SH-SY5Y (cell line): ENCODE measurements around the gene ADAMTS13.

Experiments used
- GATA2 ChIP-seq: IDR thresholded peaks from 2 replicates; pipeline ENCODE4 v1.6.1; 2011; ENCODE audit warnings: mild to moderate bottlenecking, low read depth, low read length
- GATA3 ChIP-seq: IDR thresholded peaks from 2 replicates; pipeline ENCODE4 v1.6.1; 2011; ENCODE audit warnings: low read depth, mild to moderate bottlenecking, low read length, moderate library complexity

DNA sequence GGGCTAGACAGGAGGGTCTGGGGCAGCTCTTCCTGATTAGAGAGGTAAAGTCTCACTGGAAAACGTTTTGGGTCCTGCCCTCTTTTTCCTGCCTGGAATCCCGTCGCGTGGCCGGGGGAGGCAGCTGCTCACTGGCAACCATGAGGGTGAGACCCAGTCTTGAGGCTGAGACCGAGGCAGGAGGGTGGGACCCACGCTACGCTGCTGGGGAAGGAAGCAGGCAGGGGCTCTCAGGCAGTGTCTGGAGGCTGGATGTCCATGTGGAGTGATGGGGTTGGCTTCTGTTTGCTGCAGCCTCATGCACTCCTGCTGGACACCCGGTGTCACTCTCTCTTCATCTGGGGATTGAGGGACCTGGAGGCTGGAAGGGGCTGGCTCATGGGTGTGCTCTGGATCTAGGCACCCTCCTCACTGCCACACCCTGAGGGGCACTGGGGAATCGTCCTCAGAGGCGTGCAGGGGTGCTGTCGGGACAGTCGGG lies 68.1 kb downstream of the ADAMTS13 start:
- no peak for TF ChIP-seq GATA3
- TF ChIP-seq GATA2: no peak
